CD1c-positive myeloid dendritic cell (primary cell): ENCODE measurements around the gene SLMAP.

Source experiments
- DNase-seq: peaks from one replicate; pipeline ENCODE4 v3.0.0-alpha.2; 2016; ENCODE audit errors: extremely low spot score

Gene SLMAP

DNA sequence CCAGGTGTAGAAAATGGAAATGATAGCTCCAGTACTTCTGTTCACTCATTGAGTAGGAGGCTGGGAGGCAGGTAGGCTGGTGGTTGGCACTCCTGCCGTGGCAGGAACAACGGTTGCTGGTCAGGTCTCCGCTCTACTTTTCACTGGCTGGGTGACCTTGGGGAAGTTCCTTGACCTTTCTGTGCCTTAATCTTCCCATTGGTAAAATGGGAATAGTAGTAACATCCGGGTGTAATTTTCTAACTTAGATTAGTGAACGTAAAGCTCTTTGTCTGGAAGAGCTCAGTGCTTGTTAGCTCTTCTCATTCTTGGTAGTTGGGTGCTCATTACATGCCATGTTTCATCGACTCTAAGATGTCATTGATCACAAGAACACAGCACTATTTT lies 206.3 kb downstream of the SLMAP start:
- no peak for DNase-seq

DNA sequence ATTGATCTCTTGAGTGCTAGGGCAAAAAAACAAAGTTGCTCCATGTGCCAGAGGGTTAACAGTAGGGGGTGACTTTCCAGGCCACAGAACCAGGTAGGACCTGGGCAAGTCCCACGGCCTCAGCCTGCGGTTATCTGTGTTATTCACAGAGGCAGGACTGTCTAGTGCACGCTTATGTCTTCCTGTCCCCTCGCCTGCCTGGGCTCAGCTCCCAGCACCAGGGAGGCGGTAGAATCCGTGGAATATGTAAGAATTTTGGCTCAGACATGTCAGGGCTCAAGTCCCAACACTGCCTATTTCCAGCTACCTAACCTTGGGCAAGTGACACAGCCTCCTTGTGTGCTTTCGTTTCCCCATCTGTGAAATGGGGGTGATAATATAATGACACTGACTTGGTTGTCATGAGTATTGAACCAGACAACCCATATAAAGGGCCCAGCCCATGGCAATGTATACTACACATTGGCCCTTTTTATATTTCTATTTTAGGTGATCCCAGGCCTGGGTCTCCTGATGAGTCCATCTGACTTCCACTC lies 207.8 kb downstream of the SLMAP start:
- DNase-seq = no peak

GRCh38 chr3:57966829-57967228 lies 210.7 kb downstream of the SLMAP start:
- DNase-seq = no peak

- DNase-seq = no peak
These were observed 211.5 kb downstream of the SLMAP start for GRCh38 chr3:57967590-57967989.

DNA sequence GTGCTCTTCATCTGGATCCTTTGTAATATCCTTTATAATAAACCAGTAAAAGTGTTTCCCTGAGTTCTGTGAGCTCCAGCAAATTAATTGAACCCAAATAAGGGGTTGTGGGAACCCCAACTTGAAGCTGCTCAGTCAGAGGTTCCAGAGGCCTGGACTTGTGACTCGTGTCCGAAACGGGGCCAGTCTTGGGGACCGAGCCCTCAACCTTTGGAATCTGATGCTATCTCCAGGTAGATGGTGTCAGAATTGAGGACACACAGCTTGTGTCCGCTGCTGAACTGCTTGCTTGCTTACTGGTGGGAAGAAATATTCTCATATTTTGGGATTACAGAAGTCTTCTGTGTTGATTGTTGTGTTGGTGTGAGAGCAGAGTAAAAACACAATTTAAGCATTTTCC lies 212.4 kb downstream of the SLMAP start:
- DNase-seq = no peak

- DNase-seq = no peak
These were observed 215.9 kb downstream of the SLMAP start for GRCh38 chr3:57971975-57972374.

DNA sequence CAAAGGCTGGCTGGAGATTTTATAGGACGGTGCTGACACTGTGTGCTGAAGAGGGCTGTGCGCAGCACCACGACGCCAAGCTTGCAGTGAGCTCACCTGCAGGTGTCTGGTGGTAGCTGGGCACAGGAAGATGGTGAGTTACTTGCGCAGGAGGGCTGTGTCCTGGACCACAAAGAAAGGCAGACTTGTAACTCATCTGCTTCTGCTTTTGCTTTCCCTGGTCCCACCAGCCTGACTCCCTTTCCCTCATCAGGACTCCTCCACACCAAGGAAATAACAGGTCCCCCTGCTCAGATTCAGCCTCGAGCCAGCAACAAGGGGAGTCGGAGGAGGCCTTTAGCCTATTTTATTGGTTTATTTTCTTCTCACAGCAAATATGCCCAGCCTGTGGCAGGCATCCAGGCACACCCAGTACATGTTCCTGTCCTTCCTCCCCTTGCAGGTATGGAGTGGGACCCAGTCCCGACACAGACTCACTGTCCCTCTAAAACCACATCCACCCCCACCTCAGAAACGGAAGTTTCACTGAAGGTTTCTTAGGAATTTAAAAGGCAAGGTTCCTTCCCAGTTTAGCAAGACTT lies 216.5 kb downstream of the SLMAP start:
- DNase-seq = peak; percentile 44

- DNase-seq = no peak
These were observed 217.8 kb downstream of the SLMAP start for GRCh38 chr3:57973715-57974477.

DNA sequence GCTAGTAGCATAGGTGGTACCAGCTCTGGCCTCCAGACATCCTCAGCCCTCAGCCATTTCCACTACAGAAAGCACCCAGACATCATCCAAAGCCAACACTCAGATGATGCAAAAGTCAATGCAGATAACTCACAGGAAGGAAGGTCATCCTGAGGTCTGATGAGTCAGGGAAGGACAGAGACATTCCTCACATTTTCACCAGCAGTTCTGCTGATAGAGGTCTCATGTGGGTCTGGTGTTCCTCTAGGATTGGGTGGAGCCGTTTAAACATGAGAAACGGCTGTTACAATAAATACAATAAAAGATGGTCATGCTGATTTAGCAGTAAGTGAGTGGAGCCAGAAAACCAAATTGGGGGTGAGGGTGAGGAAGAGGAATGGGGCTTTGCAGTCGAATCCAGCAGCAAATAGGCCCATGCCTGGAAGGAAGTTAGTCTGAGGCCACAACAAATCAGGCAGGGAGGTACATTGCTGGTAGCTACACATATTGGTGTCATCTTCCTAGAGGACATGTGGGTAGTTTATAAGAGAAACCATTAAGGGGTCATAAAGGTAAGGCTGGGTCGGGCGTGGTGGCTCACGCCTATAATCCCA lies 218.8 kb downstream of the SLMAP start:
- peak; percentile 38 for DNase-seq

DNA sequence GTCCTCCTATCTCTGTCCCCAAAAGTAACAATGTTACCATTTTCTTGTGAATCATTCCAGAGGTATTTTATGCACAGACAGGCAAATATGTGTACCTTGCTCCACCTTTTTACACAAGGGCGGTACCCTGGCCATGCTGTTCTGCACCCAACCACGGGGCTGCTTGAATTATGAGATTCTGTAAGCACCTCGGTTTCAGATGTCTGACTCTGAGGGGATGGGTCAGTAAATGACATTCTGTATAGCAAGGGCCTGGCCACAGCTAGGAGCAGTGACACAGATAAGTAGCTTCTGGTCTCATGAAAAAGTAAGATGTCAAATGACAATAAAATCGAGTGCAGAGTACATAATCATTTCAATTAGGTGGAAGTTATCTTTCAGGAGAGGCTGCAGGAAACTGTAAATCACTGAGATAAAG lies 221.7 kb downstream of the SLMAP start:
- no peak for DNase-seq

DNA sequence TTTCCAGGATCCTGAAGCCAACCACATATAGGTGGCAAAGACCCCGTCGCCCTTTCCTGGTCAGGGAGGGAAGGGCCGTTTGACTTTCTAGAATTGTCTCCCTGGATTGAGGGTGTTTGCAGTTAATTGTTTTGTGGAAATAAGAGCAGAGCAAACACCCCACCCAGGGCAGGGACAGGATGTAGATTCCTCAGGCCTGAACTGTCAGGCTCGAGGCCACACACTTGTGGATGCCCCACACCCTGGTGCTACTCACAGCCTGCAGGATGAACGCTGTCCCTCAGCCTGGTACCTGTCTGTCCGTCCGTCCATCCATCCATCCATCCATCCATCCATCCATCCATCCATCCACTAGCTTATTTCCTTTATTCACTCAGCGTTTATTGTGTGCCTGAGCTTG lies 222.2 kb downstream of the SLMAP start:
- DNase-seq = no peak
